Measurements from ENCODE around the gene CFAP141. TPM values are rescaled to one million over a fixed set of nuclear protein-coding genes. Genes with fewer than 3 reads are reported as not detected.

Gene CFAP141
- total RNA-seq, 1 experiment from 2014 or later = not detected

GRCh38 chr1:154179946-154180687, 26.0 kb downstream of the CFAP141 start:
- ChIA-PET RAD21 (ENCODE audit: low non-redundant PET in 1 of 2, low total read pairs in 2 of 2, uncharacterized antibody in 2 of 2, unreplicated experiment in 2 of 2) (no interaction called here), CTCF (no interaction called here), POLR2A (no interaction called here)
- H3K36me3 ChIP-seq (ENCODE audit: control insufficient read depth in 1 of 2, insufficient read depth in 2 of 2, low read length in 2 of 2) = peaks cover 21 to 40% of the 10 kb centered on the region in 2 experiments
- H3K9ac ChIP-seq (ENCODE audit: low read length) = no peak overlapping the region
- BruUV-seq (replicated peaks) = no TSS peak
- no peak overlapping the region for H3K4me3 ChIP-seq (replicated peaks in 1 of 2; ENCODE audit: low read depth in 1 of 2, low read length in 2 of 2)
- H3K27ac ChIP-seq (ENCODE audit: low read depth, low read length) = no peak overlapping the region
- H3K9me3 ChIP-seq (ENCODE audit: control insufficient read depth in 1 of 2, insufficient read depth in 1 of 2, low read depth in 1 of 2, low read length in 2 of 2) = no peaks in the 10 kb centered on the region
- H3K79me2 ChIP-seq (ENCODE audit: insufficient read depth, low read length) = peaks cover 79% of the 10 kb centered on the region
- H3K4me1 ChIP-seq (ENCODE audit: control insufficient read depth in 1 of 2, insufficient read depth in 2 of 2, low read length in 2 of 2) = peaks cover 19 to 44% of the 10 kb centered on the region in 2 experiments
- H3K4me2 ChIP-seq (ENCODE audit: low read length) = no peak overlapping the region
- no peaks in the 10 kb centered on the region for H3K27me3 ChIP-seq (ENCODE audit: insufficient read depth, low read length)
- DNase-seq (ENCODE audit: low read depth, low spot score) (no peak), ATAC-seq (no peak)
- peaks cover 48% of the 10 kb centered on the region; the same call in 1 of the 2 replicates for H4K20me1 ChIP-seq (ENCODE audit: insufficient read depth)
- no peaks in the 10 kb centered on the region for H3K9me2 ChIP-seq (ENCODE audit: insufficient read depth)
- H2AFZ ChIP-seq (ENCODE audit: low read depth, low read length, poor library complexity, severe bottlenecking) = no peak overlapping the region
- TF ChIP-seq ZFX (IDR thresholded peaks at IDR 0.05) = no peak
- TF ChIP-seq SP1 (IDR thresholded peaks at IDR 0.05; ENCODE audit: low read depth) = no peak
- no peak for TF ChIP-seq ZNF274 (IDR thresholded peaks at IDR 0.05; ENCODE audit: low read depth, low read length)
- TF ChIP-seq SIN3A (IDR thresholded peaks at IDR 0.05; ENCODE audit: low read depth) = no peak
- TF ChIP-seq CTCF (IDR thresholded peaks at IDR 0.05 in 2 of 3, conservative IDR thresholded peaks at IDR 0.05 in 1 of 3; ENCODE audit: borderline replicate concordance in 1 of 3, insufficient read depth in 1 of 3, low read depth in 2 of 3, low read length in 2 of 3) = no peak
- intact Hi-C loops (cut with micrococcal nuclease) = loop anchor here (10.0 kb wide), 2 partner anchors 295 to 365 kb away; no protein-coding TSS in a partner anchor

Data from HCT116 (cell line).